DMS79 (cell line): ENCODE measurements around the gene CHRM5.

Source experiments
- DNase-seq: peaks from one replicate; lab custom pipeline; 2025; lab: John Stamatoyannopoulos, UW

The CHRM5 gene

GRCh38 chr15:34101366-34102174, 133.3 kb downstream of the CHRM5 start, which contains the start of the genes EMC7 and PGBD4:
EMC7 (minus strand) TSS chr15:34101862; CDS start chr15:34101839, 23 bp downstream.
PGBD4 (plus strand) TSS chr15:34102083; CDS start chr15:34102532, 449 bp downstream.
- DNase-seq, result peak; percentile 91

GRCh38 chr15:34102175-34102925, 134.1 kb downstream of the CHRM5 start:
- DNase-seq, result no peak

- DNase-seq, result no peak
Observed at GRCh38 chr15:34106423-34106822, 138.1 kb downstream of the CHRM5 start.

GRCh38 chr15:34107315-34107714, 139.0 kb downstream of the CHRM5 start:
- DNase-seq, result no peak

- no peak for DNase-seq
Observed at GRCh38 chr15:34109797-34110663, 141.7 kb downstream of the CHRM5 start.

- no peak for DNase-seq
Observed at GRCh38 chr15:34111488-34111887, 143.2 kb downstream of the CHRM5 start.

GRCh38 chr15:34114215-34114614, 145.9 kb downstream of the CHRM5 start:
- DNase-seq, result no peak

- DNase-seq, result no peak
Observed at GRCh38 chr15:34114739-34115138, 146.4 kb downstream of the CHRM5 start.

- no peak for DNase-seq
Observed at GRCh38 chr15:34116620-34117019, 148.3 kb downstream of the CHRM5 start.
